GM18870 (cell line): ENCODE results near the gene TPRKB.
"Not testable (repeated sequence)": the region's sequence is repeated elsewhere in the genome, so short reads cannot be mapped to it uniquely, and the experiment has no call there.

Experiments
- ATAC-seq: cut with Tn5 transposase; IDR thresholded peaks from one replicate; pipeline ENCODE4 v1.9.1; 2021; ENCODE audit warnings: moderate library complexity; ENCODE audit not compliant: unreplicated experiment

The TPRKB gene

GRCh38 chr2:73700661-73701447 lies 36.3 kb downstream of the TPRKB start:
- no peak for ATAC-seq

GRCh38 chr2:73700131-73700611 lies 37.0 kb downstream of the TPRKB start:
- no peak for ATAC-seq

GRCh38 chr2:73699437-73699836 lies 37.7 kb downstream of the TPRKB start:
- ATAC-seq = no peak

DNA sequence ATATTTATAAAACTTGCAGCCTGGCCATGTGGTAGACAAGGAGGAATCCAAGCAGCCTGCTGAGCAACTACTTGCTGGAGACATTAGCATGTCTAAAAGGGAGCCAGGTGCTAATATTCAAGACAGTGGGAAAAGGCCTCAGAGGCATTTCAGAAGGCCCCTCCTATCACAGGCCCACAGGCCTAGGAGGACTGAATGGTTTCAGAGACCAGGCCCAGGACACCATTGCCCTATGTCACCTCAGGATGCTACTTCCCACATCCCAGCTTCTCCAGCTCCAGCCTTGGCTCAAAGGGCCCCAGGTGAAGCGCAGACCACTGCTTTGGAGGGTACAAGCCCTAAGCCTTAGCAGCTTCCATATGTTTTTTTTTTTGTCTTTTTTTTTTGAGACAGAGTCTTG lies 39.0 kb downstream of the TPRKB start:
- ATAC-seq = no peak

DNA sequence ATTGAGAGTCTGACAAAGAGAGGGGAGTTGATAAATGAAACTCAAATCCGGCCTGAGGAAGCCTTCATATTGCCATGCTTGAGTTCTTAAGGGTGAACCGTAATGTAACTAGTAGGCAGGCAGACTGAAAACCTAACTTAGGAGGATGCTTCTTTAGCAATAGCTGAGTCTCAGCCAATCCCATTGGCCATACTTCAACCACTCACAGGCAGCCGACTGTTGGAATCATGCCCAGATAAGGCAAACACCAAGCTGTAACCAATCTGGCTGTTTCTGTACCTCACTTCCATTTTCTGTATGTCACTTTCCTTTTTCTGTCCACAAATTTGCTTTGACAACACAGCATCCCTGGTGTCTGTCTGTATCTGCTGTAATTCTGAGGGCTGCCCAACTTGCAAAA lies 39.5 kb downstream of the TPRKB start:
- no peak for ATAC-seq

- ATAC-seq = not testable (repeated sequence)
Observed at GRCh38 chr2:73696985-73697384, 40.2 kb downstream of the TPRKB start.

DNA sequence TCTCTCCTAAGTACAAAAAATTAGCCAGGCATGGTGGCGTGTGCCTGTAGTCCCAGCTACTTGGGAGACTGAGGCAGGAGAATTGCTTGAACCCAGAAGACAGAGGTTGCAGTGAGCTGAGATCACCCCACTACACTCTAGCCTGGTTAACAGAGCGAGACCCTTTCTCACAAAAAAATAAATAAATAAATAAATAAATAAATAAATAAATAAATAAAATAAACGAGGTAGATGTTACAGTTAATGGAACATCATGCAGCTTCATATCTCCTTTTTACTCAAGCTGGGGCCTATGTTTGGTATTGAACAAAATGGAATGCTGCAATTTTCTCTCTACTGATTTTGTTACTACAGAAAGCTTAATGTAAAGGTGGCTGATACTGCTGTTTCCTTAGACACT lies 40.6 kb downstream of the TPRKB start:
- not testable (repeated sequence) for ATAC-seq

- not testable (repeated sequence) for ATAC-seq
Observed at GRCh38 chr2:73690372-73691088, 46.6 kb downstream of the TPRKB start.

DNA sequence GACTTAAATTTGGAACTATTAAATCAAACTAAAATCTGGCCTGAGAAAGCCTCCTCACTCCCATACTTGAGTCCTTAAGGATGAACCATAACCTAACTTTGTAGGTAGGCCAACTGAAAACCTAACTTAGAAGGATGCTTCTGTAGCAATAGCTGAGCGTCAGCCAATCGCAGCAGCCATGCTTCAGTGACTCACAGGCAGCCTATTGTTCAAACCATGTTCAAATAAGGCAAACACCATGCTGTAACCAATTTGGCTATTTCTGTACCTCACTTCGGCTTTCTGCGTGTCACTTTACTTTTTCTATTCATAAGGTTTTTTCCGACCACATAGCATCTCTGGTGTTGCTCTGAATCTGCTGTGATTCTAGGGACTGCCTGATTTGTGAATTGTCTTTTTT lies 48.7 kb downstream of the TPRKB start:
- ATAC-seq = not testable (repeated sequence)

- ATAC-seq = no peak
Observed at GRCh38 chr2:73685764-73686438, 51.2 kb downstream of the TPRKB start.

DNA sequence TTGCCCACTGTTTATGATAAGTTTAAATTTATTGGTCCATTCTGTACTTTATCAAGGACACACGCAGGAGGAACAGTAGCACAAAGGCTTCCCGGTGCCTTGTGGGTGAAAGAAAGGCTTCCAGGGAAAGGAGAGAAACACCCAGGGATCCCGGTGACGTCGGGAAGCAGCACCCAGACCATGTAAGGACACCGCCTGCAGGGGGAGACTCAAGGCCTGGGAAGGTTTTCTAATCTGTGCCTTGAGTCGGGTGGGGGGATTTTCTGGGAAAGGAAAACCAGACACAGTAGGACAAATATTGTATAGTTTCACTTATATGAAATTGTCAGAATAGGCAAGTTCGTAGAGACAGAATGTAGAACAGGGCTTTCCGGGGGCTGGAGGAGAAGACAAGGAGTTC lies 52.2 kb downstream of the TPRKB start:
- not testable (repeated sequence) for ATAC-seq

- not testable (repeated sequence) for ATAC-seq
Observed at GRCh38 chr2:73684325-73684724, 52.8 kb downstream of the TPRKB start.

- not testable (repeated sequence) for ATAC-seq
Observed at GRCh38 chr2:73679951-73680571, 57.1 kb downstream of the TPRKB start.
